Activated CD4-positive, CD25-positive, alpha-beta regulatory T cell treated with anti-CD3 and anti-CD28 coated beads, Interleukin-2, amount 50 U/mL, for 72 hours (primary cell): ENCODE data around the gene NVL.
"Not testable (repeated sequence)": the region's sequence is repeated elsewhere in the genome, so short reads cannot be mapped to it uniquely, and the experiment has no call there.

Source experiments
- DNase-seq: peaks from one replicate; pipeline ENCODE4 v3.0.0; 2021

Gene NVL

DNA sequence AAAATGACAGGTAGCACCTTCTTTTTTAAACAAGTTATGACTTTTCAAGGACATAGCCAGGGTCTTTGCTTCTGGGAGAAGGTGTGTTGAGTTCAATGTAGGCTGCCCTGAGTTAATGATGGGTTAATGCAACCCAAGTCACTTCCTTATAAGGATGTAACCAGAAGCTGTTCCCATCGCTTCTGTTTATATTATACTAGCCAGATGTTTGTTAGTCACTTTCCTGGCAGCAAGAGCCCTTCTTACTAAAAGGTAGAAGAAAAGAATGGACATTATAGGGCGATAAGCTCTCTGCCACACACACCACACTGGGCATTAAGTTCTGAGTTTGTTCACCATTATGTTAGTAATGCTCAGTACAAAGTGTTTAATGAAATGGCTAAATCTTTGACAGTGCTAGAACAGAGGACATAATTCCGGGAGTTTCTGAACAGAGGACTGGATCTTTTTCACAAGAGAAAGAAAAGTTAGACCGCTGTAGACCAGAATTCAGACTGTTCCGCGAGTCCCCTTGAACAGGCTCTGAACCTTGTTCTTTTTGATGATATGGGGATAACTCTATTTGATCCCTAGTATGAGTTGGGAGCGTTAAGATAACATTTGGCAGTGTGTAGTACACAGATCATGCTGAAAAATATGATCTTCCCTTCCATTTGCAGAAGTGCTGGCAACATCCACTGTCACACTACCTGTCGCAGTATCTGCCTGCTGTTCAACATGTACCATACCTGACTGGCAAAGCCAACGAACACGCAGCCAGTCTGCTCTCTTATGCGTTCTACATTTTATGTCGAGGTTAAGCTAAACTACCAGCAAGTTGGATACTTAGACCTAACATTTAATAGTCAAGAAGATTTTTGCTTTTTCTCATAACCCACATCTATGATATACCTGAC is 105.9 kb downstream of the NVL start:
- no peak for DNase-seq

DNA sequence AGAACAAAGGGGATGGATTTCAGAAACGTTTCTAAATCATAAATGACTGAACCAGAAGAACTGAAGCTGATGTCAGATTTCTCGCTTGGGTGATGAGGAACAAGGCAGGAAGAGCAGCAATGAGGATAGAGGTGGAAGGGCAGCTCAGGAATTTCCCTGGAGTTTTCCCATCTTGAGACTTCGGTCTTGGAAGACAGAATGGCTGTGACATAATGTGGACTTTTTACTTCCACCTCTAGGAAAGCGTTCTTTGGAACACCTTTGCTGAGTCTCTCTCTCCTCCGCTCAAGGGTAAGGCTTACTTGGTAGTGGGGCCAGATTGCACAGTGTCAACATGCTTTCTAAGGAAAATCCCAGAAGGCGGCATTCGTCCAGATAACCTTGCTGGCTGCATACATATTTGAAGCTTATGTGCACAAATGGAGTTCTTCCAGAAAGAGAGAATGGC is 110.3 kb downstream of the NVL start:
- no peak for DNase-seq

DNA sequence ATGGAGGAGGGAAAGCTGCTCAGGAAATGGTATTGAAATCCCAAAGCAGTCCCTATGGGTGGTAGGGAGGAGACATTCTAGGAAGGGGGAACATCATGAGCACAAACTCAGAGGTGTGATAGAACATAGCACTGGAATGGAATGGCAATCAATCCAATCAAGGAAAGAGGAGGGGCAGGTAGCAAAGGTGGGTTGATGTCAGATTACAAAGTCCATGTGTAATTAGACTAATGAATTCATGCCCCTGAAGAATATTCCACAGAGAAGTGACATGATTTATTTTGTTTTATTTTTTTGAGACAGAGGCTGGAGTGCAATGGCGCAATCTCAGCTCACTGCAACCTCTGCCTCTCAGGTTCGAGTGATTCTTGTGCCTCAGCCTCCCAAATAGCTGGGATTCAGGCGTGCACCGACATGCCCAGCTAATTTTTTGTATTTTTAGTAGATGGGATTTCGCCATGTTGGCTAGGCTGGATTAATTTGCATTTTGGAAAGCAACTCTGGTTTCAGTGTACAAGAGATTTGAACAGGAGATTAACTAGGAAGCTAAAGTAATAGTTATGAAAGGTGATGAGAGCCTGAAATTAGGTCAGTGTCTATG is 110.9 kb downstream of the NVL start:
- DNase-seq, result no peak

DNA sequence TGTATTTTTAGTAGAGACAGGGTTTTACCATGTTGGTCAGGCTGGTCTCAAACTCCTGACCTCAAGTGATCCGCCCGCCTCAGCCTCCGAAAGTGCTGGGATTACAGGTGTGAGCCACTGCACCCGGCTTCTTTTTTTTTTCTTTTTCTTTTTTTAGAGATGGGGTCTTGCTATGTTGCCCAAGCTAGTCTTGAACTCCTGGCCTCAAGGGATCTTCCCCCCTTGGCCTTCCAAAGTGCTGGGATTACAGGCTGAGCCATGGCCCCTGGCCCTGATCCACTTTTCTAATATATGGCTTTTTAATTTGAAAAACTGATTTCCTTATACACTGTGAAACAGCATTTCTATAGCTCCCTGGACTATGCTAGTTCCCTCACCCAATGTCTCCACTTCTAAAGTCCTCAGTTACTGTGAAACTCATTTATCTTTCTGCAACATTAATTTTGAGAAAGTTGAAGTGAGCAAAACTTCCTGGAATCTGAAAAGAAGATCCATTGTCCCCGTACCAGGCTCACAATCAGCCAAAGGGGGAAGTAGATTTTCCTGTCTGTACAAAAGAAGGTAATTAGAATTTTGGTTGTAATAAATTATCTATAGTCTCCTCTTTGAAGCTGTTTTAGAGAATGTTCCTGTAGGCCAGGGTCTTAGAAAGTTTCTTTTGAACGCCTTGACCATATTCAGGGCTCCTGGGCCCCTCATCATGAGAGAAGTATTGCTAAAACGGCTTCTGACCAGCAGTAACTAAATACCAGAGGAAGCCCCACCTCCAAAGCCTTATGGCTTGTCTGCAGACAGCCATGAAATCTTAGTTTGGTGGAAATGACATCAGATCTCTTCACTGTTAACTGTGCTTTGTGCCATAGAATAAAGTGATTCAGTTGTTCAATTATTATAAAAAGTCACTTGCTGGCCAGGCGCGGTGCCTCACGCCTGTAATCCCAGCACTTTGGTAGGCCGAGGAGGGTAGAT is 112.0 kb downstream of the NVL start:
- DNase-seq, result no peak

DNA sequence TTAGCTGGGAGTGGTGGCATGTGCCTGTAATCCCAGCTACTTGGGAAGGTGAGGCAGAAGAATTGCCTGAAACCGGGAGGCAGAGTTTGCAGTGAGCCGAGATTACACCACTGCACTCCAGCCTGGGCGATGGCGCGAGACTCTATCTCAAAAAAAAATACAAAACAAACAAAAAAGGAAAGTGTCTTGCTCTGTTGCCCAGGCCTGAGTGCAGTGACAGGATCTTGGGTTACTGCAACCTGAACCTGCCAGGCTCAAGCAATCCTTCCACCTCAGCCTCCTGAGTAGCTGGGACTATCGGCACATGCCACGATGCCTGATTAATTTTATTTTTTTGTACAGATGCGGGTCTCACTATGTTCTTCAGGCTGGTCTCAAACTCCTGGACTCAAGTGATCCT is 113.6 kb downstream of the NVL start:
- DNase-seq, result no peak

DNA sequence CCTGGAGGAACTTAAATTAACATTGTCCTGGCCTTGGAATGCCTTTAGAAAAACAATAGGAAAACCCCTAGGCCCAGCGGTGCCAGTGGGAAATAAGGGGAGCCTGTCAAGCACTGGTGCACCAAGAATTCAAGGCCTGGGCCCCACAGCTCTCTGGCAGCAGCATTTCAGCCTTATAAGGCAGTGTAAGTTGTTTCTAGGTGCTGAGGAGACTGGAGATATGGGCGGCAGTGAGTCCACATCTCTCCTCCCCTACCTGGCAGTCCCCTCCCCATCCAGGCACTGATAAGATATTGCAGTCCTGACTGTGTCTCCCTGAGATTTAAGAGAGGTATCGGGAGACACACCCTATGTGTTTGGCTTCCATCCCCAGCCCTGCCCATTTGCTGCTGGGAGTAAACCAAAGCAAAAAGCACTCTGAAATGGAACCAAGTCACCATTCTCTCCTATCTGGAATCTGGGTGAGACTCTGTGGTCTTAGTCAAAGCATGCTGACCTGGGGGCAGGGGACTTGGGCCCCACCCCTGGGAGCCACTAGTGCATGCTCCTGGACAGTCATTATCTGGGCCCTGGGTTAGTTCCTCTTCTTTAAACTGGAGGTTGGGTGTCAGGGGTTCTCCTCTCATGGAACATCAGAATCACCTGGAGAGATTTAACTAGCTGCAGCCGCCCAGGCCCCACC is 116.4 kb downstream of the NVL start:
- DNase-seq, result no peak

DNA sequence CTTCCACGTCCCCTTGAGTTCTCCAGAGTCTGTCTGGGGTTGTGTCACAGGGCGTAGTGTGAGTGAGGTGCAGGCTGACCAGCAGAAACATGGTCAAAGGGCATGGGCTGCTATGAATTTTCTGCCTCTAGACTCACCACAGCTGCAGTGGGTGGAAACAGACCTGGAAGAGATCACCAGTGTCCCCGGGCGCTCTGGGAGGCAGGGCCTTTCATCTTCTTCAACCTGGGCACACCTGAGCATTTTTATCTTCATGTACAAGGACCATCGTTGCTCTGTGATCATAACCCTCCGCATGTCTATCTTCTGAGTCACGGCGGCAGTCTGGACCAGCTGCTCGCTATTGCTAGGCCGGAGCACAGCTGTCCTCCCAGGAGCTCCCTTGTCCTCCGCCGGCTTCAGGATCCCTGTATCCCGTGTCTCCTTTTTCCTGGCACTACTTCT is 117.3 kb downstream of the NVL start:
- DNase-seq, result no peak

DNA sequence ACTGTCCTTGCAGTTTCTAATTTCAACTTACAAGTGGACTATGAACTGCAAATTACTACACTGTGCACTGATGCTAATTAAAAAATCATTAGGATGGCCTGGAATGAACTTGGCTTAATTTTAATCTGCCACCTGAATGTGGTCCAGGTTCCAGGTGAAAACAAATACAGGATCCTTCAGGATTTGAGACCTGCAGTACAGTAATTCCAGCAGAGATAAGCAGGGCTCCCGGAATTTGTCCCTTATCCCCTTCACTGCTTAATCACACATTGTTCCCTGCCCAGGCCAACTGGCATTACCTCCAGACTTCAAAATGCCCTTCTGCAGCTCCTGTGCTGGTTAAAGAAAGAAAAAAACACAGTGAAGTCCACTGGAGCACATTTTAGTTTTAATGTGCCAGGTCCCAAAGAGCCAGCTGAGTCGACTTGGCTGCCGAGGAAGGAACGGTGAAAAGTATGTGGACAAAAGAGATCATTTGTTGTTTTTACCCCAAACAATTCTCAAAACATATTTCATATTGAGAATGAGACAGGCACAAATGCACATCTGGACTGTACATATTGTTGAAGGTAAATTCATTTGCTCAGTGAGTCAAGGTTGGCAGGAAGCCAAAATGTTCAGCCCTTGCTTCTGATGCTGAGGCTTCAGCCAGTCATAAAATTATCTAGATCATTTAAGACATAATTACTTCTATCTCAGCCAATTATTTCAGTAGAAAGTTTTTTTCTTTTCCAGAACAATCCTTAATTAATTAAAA is 118.6 kb downstream of the NVL start:
- no peak for DNase-seq

DNA sequence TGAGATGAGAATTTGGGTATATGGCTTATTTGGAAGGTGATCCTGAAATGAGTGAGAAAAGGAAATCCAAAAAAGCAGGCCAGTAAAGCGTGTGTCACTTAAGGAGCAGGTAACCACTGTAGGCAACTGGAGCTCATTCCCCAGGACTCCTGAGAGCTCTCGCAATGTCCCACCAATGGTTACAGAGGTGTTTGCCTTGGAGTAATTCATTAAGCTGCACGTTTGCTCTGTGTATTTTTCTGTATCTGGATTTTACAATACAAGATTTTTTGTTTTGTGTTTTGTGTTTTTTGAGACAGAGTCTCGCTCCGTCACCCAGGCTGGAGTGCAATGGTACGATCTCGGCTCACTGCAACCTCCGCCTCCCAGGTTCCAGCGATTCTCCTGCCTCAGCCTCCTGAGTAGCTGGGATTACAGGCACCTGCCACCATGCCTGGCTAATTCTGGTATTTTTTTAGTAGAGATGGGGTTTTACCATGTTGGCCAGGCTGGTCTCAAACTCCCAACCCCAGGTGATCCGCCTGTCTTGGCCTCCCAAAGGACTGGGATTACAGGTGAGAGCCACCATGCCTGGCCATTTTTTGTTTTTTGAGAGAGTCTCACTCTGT is 123.9 kb downstream of the NVL start:
- DNase-seq, result not testable (repeated sequence)

DNA sequence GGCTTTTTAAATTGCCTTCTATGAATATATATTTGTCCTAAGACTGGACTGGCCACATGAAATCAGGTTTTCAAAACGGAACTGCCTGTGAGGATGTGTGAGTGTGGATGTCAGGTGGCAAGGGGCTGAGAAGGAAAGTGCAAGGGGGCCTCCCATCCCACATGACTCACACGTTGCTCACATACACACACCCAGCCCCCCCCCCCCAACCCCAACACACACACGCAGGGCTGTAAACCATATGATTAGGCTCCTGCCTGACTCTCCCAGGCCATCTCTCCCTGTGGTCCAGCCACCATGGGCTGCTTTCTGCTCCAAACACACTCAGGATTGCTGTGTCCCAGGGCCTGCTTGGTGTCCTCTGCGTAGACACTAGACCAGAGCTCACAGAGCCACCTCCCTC is 124.5 kb downstream of the NVL start:
- DNase-seq, result no peak

DNA sequence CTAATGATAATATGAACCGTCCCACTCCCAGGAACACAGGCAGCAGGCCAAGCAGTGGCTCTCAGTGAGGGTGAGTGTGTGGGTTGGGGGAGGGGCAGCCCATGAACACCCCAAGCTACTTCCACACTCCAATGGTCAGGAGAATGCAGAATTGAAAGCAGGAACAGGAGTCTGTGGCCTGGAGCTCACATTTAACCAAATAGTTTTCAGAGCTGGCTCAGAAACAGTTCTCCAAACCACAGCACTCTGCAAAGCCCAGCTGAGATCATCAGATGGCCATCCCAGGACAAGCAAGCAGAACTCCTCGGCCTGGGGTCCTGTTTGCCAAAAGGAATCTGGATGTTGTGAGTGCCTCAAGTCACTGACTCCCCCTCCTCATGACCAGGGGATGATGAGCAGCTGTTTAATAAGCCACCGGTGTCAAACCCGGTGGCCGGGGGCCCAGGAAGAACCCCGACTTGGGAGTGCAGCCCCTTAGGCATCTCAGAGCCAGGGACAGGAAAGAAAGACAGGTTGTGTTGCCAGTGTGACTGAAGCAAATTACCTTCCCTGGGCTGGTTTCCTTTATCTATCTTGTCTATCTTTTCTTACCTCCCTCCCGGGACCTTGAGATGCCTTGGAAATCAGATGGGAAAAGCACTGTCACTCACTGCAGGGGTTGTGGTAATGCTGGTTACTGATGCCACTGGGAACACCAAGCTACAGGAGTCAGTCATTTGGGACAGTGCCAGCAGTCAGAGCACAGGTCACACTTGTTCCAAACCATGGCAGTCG is 126.5 kb downstream of the NVL start:
- no peak for DNase-seq

DNA sequence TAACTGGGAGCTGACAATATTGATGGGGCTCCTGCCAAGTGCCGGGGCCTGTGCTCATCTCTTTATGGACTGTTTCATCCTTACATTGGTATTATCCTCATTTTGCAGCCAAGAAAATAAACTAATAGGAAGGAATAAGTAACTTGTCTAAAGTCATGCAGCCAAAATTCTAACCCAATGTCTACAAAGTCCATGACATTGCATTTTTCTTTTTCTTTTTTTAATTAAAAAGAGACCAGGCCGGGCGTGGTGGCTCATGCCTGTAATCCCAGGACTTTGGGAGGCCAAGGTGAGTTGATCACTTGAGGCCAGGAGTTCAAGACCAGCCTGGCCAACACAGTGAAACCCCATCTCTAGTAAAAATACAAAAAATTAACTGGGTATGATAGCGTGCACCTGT is 128.1 kb downstream of the NVL start:
- DNase-seq, result no peak

DNA sequence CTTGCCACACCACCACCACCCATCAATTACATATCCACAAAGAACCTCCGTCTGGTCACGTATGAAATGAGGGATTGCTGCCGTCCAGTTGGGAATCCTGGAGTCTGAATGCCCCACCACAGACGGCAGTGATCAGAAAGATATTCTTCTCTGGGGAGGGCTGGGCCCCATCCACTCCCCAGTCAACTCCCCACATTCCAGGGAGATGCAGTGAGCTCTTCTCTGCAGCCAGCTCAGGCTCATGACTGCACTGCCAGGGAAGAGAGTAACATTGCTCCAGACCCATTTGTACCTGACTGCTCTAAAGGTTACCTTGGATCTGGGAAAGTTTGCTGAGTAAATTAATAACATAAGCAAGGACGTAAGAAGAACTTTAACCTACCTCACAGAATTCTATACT is 128.6 kb downstream of the NVL start:
- DNase-seq, result no peak

DNA sequence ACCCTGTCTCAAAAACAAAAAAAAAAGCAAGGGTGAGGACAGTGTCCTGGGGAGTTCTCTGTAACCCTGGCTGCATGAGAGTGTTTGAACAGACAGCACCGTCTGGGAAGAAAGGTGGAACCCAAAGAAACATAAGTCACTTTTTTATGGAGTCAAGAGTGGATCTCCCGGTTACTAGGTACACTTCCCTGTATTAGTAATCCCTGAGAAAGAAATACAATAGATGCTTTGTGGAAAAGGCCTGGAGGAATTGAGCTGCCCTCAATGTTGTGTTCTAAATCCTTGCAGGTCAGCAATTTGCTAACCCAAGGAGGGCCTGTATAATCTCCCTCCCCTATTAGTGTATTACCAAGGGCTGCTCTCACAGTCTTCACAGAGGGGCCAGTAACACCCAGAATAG is 130.3 kb downstream of the NVL start:
- no peak for DNase-seq

DNA sequence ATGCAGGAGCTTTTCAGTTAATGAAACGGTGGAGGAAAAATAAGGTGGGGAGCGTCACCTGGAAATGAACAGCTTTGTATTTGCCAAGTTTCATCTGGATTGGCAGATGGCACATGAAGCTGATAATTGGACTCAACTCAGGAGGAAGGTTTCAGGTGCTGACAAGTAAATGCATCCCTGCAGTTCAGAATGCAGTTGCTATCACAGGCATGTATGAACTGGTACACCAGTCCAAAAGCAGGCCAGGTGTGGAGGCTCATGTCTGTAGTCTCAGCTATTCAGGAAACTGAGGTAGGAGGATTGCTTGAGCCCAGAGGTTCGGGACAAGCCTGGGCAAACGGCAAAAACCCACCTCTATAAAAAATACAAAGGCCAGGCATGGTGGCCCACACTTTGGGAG is 131.4 kb downstream of the NVL start:
- DNase-seq, result no peak

DNA sequence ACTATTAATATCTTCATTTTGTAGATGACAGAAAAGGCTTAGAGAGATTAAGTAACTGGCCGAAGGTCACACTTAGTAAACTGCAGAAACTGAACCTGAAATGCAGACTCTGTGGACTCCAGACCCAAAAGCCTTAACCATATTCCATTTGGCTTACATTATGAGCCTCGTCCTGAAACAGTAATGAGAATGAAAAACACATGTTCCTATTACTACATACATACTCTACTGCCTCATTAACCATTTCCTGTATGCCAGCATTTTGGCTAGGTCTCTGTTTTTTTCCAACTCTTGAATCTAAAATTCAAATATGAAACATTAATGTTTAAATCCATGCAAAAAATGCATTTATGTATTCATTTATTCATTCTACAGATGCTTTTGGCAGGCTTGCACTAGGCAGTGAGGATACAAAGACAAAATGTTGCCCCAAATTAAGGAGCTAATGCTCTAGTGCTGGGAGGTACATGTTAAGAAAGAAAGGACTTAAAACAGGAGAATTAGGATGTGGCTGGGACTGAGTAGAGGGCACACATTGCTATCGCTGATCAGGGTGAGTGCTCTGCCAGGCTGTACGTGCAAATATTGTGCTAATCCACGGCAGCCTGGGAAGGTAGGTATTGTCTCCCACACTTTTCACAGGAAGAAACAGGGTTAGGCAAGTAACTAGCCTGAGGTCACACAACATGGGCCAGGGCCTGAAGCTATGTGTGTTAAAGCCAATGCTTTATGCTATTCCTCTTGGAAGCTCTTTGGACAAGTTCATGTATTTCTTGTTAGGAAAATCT is 133.0 kb downstream of the NVL start:
- no peak for DNase-seq

DNA sequence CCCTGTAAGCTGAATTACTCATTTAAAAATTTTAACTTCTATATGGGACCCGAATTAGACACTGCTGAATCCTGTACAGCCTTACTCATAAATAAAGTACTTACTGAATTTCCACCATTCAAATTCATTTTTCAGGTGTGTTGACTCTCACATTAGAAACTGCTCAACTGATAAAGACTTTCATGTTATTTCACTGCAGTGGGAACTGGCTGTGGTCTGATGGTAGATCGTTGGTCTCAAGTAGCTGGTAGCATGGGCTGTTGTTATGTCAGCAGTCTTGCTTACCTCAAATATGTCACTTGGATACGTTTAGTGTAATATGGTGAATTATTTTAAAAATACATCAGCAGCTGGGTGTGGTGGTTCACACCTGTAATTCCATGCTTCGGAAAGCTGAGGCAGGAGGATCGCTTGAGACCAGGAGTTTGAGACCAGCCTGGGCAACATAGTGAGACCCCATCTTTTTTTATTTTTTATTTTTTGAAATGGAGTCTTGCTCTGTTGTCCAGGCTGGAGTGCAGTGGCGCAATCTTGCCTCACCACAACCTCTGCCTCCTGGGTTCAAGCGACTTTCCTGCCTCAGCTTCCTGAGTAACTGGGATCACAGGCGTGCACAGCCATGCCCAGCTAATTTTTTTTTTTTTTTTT is 136.5 kb downstream of the NVL start:
- DNase-seq, result no peak

DNA sequence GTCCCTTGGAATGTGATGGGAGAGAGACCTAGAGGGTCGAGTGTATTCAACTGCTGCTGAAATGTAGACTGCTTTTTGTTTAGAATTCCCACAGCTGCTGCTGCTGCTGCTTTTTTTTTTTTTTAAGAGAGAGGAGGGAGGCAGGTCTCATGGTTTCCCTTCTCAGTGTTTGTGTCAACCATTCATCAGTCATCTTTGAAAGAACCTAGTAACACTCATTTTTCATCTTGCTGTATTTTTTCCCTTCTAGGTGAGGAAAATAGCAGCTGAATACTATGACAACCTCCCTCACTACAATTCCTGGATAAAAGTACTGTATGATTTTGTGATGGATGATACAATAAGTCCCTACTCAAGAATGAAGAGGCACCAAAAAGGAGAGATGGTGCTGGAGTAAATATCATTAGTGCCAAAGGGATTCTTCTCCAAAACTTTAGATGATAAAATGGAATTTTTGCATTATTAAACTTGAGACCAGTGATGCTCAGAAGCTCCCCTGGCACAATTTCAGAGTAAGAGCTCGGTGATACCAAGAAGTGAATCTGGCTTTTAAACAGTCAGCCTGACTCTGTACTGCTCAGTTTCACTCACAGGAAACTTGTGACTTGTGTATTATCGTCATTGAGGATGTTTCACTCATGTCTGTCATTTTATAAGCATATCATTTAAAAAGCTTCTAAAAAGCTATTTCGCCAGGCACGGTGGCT is 137.7 kb downstream of the NVL start:
- DNase-seq, result no peak

DNA sequence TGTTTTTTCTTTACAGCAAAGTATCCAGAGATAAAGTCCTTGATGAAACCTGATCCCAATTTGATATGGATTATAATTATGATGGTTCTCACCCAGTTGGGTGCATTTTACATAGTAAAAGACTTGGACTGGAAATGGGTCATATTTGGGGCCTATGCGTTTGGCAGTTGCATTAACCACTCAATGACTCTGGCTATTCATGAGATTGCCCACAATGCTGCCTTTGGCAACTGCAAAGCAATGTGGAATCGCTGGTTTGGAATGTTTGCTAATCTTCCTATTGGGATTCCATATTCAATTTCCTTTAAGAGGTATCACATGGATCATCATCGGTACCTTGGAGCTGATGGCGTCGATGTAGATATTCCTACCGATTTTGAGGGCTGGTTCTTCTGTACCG is 140.4 kb downstream of the NVL start:
- no peak for DNase-seq
